Mucosa of rectum (tissue), 2 donors: Measurements from ENCODE around the gene LILRA1.
A peak's percentile ranks its signal among the peaks of the same experiment; 100 is the strongest.
"Not testable (repeated sequence)": the region's sequence is repeated elsewhere in the genome, so short reads cannot be mapped to it uniquely, and the experiment has no call there.

Experiments
- H3K27ac ChIP-seq, 2 donors: one replicate each; pipeline ENCODE4 v1.7.0; 2013; ENCODE audit warnings: inconsistent platforms in 2 of 2, low read depth in 2 of 2, low read length in 2 of 2
- H3K27me3 ChIP-seq, 2 donors: one replicate each; pipeline ENCODE4 v1.7.0; 2013; ENCODE audit warnings: low read length in 2 of 2; ENCODE audit not compliant: control insufficient read depth in 2 of 2, insufficient read depth in 2 of 2
- H3K36me3 ChIP-seq, 2 donors: one replicate each; pipeline ENCODE4 v1.7.0; 2013; ENCODE audit warnings: low read length in 2 of 2; ENCODE audit not compliant: control insufficient read depth in 2 of 2, insufficient read depth in 2 of 2
- H3K4me1 ChIP-seq, 2 donors: one replicate each; pipeline ENCODE4 v1.7.0; 2013; ENCODE audit warnings: low read length in 2 of 2, mild to moderate bottlenecking in 1 of 2; ENCODE audit not compliant: control insufficient read depth in 2 of 2, insufficient read depth in 2 of 2
- H3K4me3 ChIP-seq, 2 donors: one replicate each; pipeline ENCODE4 v1.7.0; 2013; ENCODE audit warnings: low read length in 2 of 2
- H3K9ac ChIP-seq, 2 donors: one replicate each; pipeline ENCODE4 v1.7.0; 2013; ENCODE audit warnings: low read length in 2 of 2, low read depth in 1 of 2, mild to moderate bottlenecking in 1 of 2
- H3K9me3 ChIP-seq, 2 donors: one replicate each; pipeline ENCODE4 v1.7.0; 2013; ENCODE audit warnings: low read length in 2 of 2; ENCODE audit not compliant: control insufficient read depth in 2 of 2
- donor health status: healthy.
- donor health status: Normal muscosa, but diverticular disease.

The LILRA1 gene

GRCh38 chr19:54622431-54622830, 29.0 kb downstream of the LILRA1 start:
- Histone ChIP-seq H3K4me1 (no peaks in the 10 kb centered on the region), H3K9me3 (no peaks in the 10 kb centered on the region), H3K36me3 (no peaks in the 10 kb centered on the region), H3K27ac (no peak overlapping the region), H3K27me3 (no peaks in the 10 kb centered on the region), H3K4me3 (no peak overlapping the region), H3K9ac (no peak overlapping the region)

GRCh38 chr19:54624234-54624633, 30.8 kb downstream of the LILRA1 start:
- not testable (repeated sequence) for H3K4me1 ChIP-seq

GRCh38 chr19:54624934-54625730, 31.7 kb downstream of the LILRA1 start:
- not testable (repeated sequence) for H3K4me3 ChIP-seq

More at GRCh38 chr19:54624234-54624633, 30.8 kb downstream of the LILRA1 start:
- H3K9me3 ChIP-seq, H3K27me3 ChIP-seq, H3K9ac ChIP-seq, H3K36me3 ChIP-seq, H3K4me3 ChIP-seq: not testable (repeated sequence)
- peak overlapping the region in 1 of 2 donors; percentile 9 for H3K27ac ChIP-seq

GRCh38 chr19:54626757-54627156, 33.3 kb downstream of the LILRA1 start:
- H3K4me1 ChIP-seq, result no peaks in the 10 kb centered on the region
- no peaks in the 10 kb centered on the region for H3K9me3 ChIP-seq

More at GRCh38 chr19:54624934-54625730, 31.7 kb downstream of the LILRA1 start:
- not testable (repeated sequence) for H3K27me3 ChIP-seq, H3K9me3 ChIP-seq, H3K4me1 ChIP-seq, H3K9ac ChIP-seq, H3K36me3 ChIP-seq
- peak overlapping the region in 1 of 2 donors; percentile 9 for H3K27ac ChIP-seq

GRCh38 chr19:54627912-54628311, 34.5 kb downstream of the LILRA1 start:
- H3K36me3 ChIP-seq, H3K4me1 ChIP-seq, H3K9me3 ChIP-seq, H3K27me3 ChIP-seq, H3K9ac ChIP-seq, H3K27ac ChIP-seq, H3K4me3 ChIP-seq: not testable (repeated sequence)

More at GRCh38 chr19:54626757-54627156, 33.3 kb downstream of the LILRA1 start:
- no peak overlapping the region for H3K27ac ChIP-seq
- H3K4me3 ChIP-seq, result no peak overlapping the region
- H3K9ac ChIP-seq, result no peak overlapping the region
- peaks cover 0 to 2% of the 10 kb centered on the region in 2 donors for H3K27me3 ChIP-seq
- no peaks in the 10 kb centered on the region for H3K36me3 ChIP-seq

GRCh38 chr19:54630262-54630661, 36.8 kb downstream of the LILRA1 start, which contains the start of gene LILRB1:
Gene LILRB1, plus strand, starts transcription at chr19:54630484. Its CDS starts 590 bp downstream, at chr19:54631074.
- H3K4me3 ChIP-seq, result peak within 1 kb of the TSS in 1 of 2 donors; percentile 35
- not testable (repeated sequence) for H3K36me3 ChIP-seq, H3K9ac ChIP-seq, H3K27me3 ChIP-seq, H3K9me3 ChIP-seq, H3K4me1 ChIP-seq, H3K27ac ChIP-seq

- no peak overlapping the region for H3K9ac ChIP-seq
- peak overlapping the region in 1 of 2 donors; percentile 35 for H3K4me3 ChIP-seq
- H3K27ac ChIP-seq, result no peak overlapping the region
- no peaks in the 10 kb centered on the region for H3K9me3 ChIP-seq
- no peaks in the 10 kb centered on the region for H3K4me1 ChIP-seq
- peaks cover 0 to 2% of the 10 kb centered on the region in 2 donors for H3K27me3 ChIP-seq
- H3K36me3 ChIP-seq, result no peaks in the 10 kb centered on the region
Measured at GRCh38 chr19:54630782-54631181, 37.4 kb downstream of the LILRA1 start.

GRCh38 chr19:54631489-54632337, 38.3 kb downstream of the LILRA1 start:
- H3K27ac ChIP-seq, H3K36me3 ChIP-seq, H3K9me3 ChIP-seq, H3K4me3 ChIP-seq, H3K9ac ChIP-seq, H3K4me1 ChIP-seq, H3K27me3 ChIP-seq: not testable (repeated sequence)

- H3K4me3 ChIP-seq, H3K4me1 ChIP-seq, H3K27ac ChIP-seq, H3K9me3 ChIP-seq, H3K9ac ChIP-seq, H3K27me3 ChIP-seq, H3K36me3 ChIP-seq: not testable (repeated sequence)
Measured at GRCh38 chr19:54632517-54632916, 39.1 kb downstream of the LILRA1 start.

- no peak overlapping the region for H3K4me3 ChIP-seq
Measured at GRCh38 chr19:54633401-54633800, 40.0 kb downstream of the LILRA1 start.

More at GRCh38 chr19:54633401-54633800, 40.0 kb downstream of the LILRA1 start:
- Histone ChIP-seq H3K9me3 (no peaks in the 10 kb centered on the region), H3K27ac (no peak overlapping the region), H3K4me1 (no peaks in the 10 kb centered on the region), H3K9ac (no peak overlapping the region), H3K36me3 (no peaks in the 10 kb centered on the region), H3K27me3 (peaks cover 0 to 2% of the 10 kb centered on the region in 2 donors)
